Measurements from ENCODE around the gene RAB11FIP4.

The RAB11FIP4 gene

GRCh38 chr17:31575043-31575442 is 183.6 kb downstream of the RAB11FIP4 start:
- H3K9me3 ChIP-seq (ENCODE audit: control insufficient read depth in 2 of 2, low read length in 2 of 2), result no peaks in the 10 kb centered on the region
- H3K9ac ChIP-seq (ENCODE audit: low read length in 2 of 2), result no peak overlapping the region
- H3K27me3 ChIP-seq (ENCODE audit: control insufficient read depth in 1 of 2, insufficient read depth in 2 of 2, low read length in 2 of 2), result no peaks in the 10 kb centered on the region
- no peak overlapping the region for H3K4me3 ChIP-seq (ENCODE audit: low read length in 2 of 2)
- H3K4me1 ChIP-seq (ENCODE audit: control insufficient read depth, insufficient read depth, low read length), result peaks cover 39% of the 10 kb centered on the region
- H3K27ac ChIP-seq (ENCODE audit: low read length), result no peak overlapping the region
- peaks cover 0 to 8% of the 10 kb centered on the region in 2 donors for H3K36me3 ChIP-seq (ENCODE audit: control insufficient read depth in 2 of 2, insufficient read depth in 2 of 2, low read length in 2 of 2)

GRCh38 chr17:31579265-31579664 is 187.8 kb downstream of the RAB11FIP4 start:
- peak overlapping the region; percentile 58 for H3K27ac ChIP-seq (ENCODE audit: low read length)
- peaks cover 0 to 8% of the 10 kb centered on the region in 2 donors for H3K36me3 ChIP-seq (ENCODE audit: control insufficient read depth in 2 of 2, insufficient read depth in 2 of 2, low read length in 2 of 2)
- H3K4me3 ChIP-seq (ENCODE audit: low read length in 2 of 2), result no peak overlapping the region
- H3K27me3 ChIP-seq (ENCODE audit: control insufficient read depth in 1 of 2, insufficient read depth in 2 of 2, low read length in 2 of 2), result no peaks in the 10 kb centered on the region
- no peak overlapping the region for H3K9ac ChIP-seq (ENCODE audit: low read length in 2 of 2)
- no peaks in the 10 kb centered on the region for H3K9me3 ChIP-seq (ENCODE audit: control insufficient read depth in 2 of 2, low read length in 2 of 2)
- H3K4me1 ChIP-seq (ENCODE audit: control insufficient read depth, insufficient read depth, low read length), result peaks cover 36% of the 10 kb centered on the region

GRCh38 chr17:31580316-31580705 is 188.8 kb downstream of the RAB11FIP4 start:
- H3K36me3 ChIP-seq (ENCODE audit: control insufficient read depth in 2 of 2, insufficient read depth in 2 of 2, low read length in 2 of 2), result peaks cover 0 to 8% of the 10 kb centered on the region in 2 donors
- H3K4me3 ChIP-seq (ENCODE audit: low read length in 2 of 2), result no peak overlapping the region
- H3K9ac ChIP-seq (ENCODE audit: low read length in 2 of 2), result peak overlapping the region in 1 of 2 donors; percentile 69
- no peaks in the 10 kb centered on the region for H3K9me3 ChIP-seq (ENCODE audit: control insufficient read depth in 2 of 2, low read length in 2 of 2)
- peaks cover 36% of the 10 kb centered on the region for H3K4me1 ChIP-seq (ENCODE audit: control insufficient read depth, insufficient read depth, low read length)
- H3K27ac ChIP-seq (ENCODE audit: low read length), result peak overlapping the region; percentile 91
- H3K27me3 ChIP-seq (ENCODE audit: control insufficient read depth in 1 of 2, insufficient read depth in 2 of 2, low read length in 2 of 2), result no peaks in the 10 kb centered on the region

- peak overlapping the region; percentile 91 for H3K27ac ChIP-seq (ENCODE audit: low read length)
- peaks cover 0 to 8% of the 10 kb centered on the region in 2 donors for H3K36me3 ChIP-seq (ENCODE audit: control insufficient read depth in 2 of 2, insufficient read depth in 2 of 2, low read length in 2 of 2)
- H3K9ac ChIP-seq (ENCODE audit: low read length in 2 of 2), result peak overlapping the region; percentile 68 to 69
- peak overlapping the region; percentile 19 to 54 for H3K4me3 ChIP-seq (ENCODE audit: low read length in 2 of 2)
- H3K9me3 ChIP-seq (ENCODE audit: control insufficient read depth in 2 of 2, low read length in 2 of 2), result no peaks in the 10 kb centered on the region
- H3K4me1 ChIP-seq (ENCODE audit: control insufficient read depth, insufficient read depth, low read length), result peaks cover 36% of the 10 kb centered on the region
- no peaks in the 10 kb centered on the region for H3K27me3 ChIP-seq (ENCODE audit: control insufficient read depth in 1 of 2, insufficient read depth in 2 of 2, low read length in 2 of 2)
Measured at GRCh38 chr17:31580706-31581490, 189.4 kb downstream of the RAB11FIP4 start.

GRCh38 chr17:31581491-31581890 is 190.0 kb downstream of the RAB11FIP4 start:
- Histone ChIP-seq H3K4me1 (ENCODE audit: control insufficient read depth, insufficient read depth, low read length) (peaks cover 36% of the 10 kb centered on the region), H3K9me3 (ENCODE audit: control insufficient read depth in 2 of 2, low read length in 2 of 2) (no peaks in the 10 kb centered on the region), H3K9ac (ENCODE audit: low read length in 2 of 2) (peak overlapping the region; percentile 68 to 69), H3K27ac (ENCODE audit: low read length) (peak overlapping the region; percentile 91), H3K4me3 (ENCODE audit: low read length in 2 of 2) (peak overlapping the region; percentile 50 to 54), H3K36me3 (ENCODE audit: control insufficient read depth in 2 of 2, insufficient read depth in 2 of 2, low read length in 2 of 2) (peaks cover 0 to 4% of the 10 kb centered on the region in 2 donors), H3K27me3 (ENCODE audit: control insufficient read depth in 1 of 2, insufficient read depth in 2 of 2, low read length in 2 of 2) (no peaks in the 10 kb centered on the region)

- Histone ChIP-seq H3K36me3 (ENCODE audit: control insufficient read depth in 2 of 2, insufficient read depth in 2 of 2, low read length in 2 of 2) (peaks cover 0 to 4% of the 10 kb centered on the region in 2 donors), H3K9ac (ENCODE audit: low read length in 2 of 2) (peak overlapping the region; percentile 68 to 69), H3K27me3 (ENCODE audit: control insufficient read depth in 1 of 2, insufficient read depth in 2 of 2, low read length in 2 of 2) (no peaks in the 10 kb centered on the region), H3K27ac (ENCODE audit: low read length) (peak overlapping the region; percentile 91), H3K9me3 (ENCODE audit: control insufficient read depth in 2 of 2, low read length in 2 of 2) (no peaks in the 10 kb centered on the region), H3K4me1 (ENCODE audit: control insufficient read depth, insufficient read depth, low read length) (peaks cover 41% of the 10 kb centered on the region), H3K4me3 (ENCODE audit: low read length in 2 of 2) (peak overlapping the region; percentile 50 to 54)
Measured at GRCh38 chr17:31582151-31582907, 190.9 kb downstream of the RAB11FIP4 start.

- H3K9me3 ChIP-seq (ENCODE audit: control insufficient read depth in 2 of 2, low read length in 2 of 2), result no peaks in the 10 kb centered on the region
- H3K27ac ChIP-seq (ENCODE audit: low read length), result no peak overlapping the region
- no peaks in the 10 kb centered on the region for H3K36me3 ChIP-seq (ENCODE audit: control insufficient read depth in 2 of 2, insufficient read depth in 2 of 2, low read length in 2 of 2)
- H3K4me3 ChIP-seq (ENCODE audit: low read length in 2 of 2), result no peak overlapping the region
- no peaks in the 10 kb centered on the region for H3K27me3 ChIP-seq (ENCODE audit: control insufficient read depth in 1 of 2, insufficient read depth in 2 of 2, low read length in 2 of 2)
- no peak overlapping the region for H3K9ac ChIP-seq (ENCODE audit: low read length in 2 of 2)
- peaks cover 42% of the 10 kb centered on the region for H3K4me1 ChIP-seq (ENCODE audit: control insufficient read depth, insufficient read depth, low read length)
Measured at GRCh38 chr17:31583772-31584356, 192.4 kb downstream of the RAB11FIP4 start.

- no peaks in the 10 kb centered on the region for H3K36me3 ChIP-seq (ENCODE audit: control insufficient read depth in 2 of 2, insufficient read depth in 2 of 2, low read length in 2 of 2)
- H3K9ac ChIP-seq (ENCODE audit: low read length in 2 of 2), result no peak overlapping the region
- no peak overlapping the region for H3K4me3 ChIP-seq (ENCODE audit: low read length in 2 of 2)
- no peak overlapping the region for H3K27ac ChIP-seq (ENCODE audit: low read length)
- no peaks in the 10 kb centered on the region for H3K27me3 ChIP-seq (ENCODE audit: control insufficient read depth in 1 of 2, insufficient read depth in 2 of 2, low read length in 2 of 2)
- no peaks in the 10 kb centered on the region for H3K9me3 ChIP-seq (ENCODE audit: control insufficient read depth in 2 of 2, low read length in 2 of 2)
- H3K4me1 ChIP-seq (ENCODE audit: control insufficient read depth, insufficient read depth, low read length), result peaks cover 34% of the 10 kb centered on the region
Measured at GRCh38 chr17:31584438-31585279, 193.2 kb downstream of the RAB11FIP4 start.

GRCh38 chr17:31585280-31585630 is 193.8 kb downstream of the RAB11FIP4 start:
- no peak overlapping the region for H3K4me3 ChIP-seq (ENCODE audit: low read length in 2 of 2)
- no peak overlapping the region for H3K9ac ChIP-seq (ENCODE audit: low read length in 2 of 2)
- H3K27ac ChIP-seq (ENCODE audit: low read length), result no peak overlapping the region
- no peaks in the 10 kb centered on the region for H3K9me3 ChIP-seq (ENCODE audit: control insufficient read depth in 2 of 2, low read length in 2 of 2)
- H3K36me3 ChIP-seq (ENCODE audit: control insufficient read depth in 2 of 2, insufficient read depth in 2 of 2, low read length in 2 of 2), result no peaks in the 10 kb centered on the region
- peaks cover 31% of the 10 kb centered on the region for H3K4me1 ChIP-seq (ENCODE audit: control insufficient read depth, insufficient read depth, low read length)
- H3K27me3 ChIP-seq (ENCODE audit: control insufficient read depth in 1 of 2, insufficient read depth in 2 of 2, low read length in 2 of 2), result no peaks in the 10 kb centered on the region

- no peak overlapping the region for H3K9ac ChIP-seq (ENCODE audit: low read length in 2 of 2)
- no peaks in the 10 kb centered on the region for H3K27me3 ChIP-seq (ENCODE audit: control insufficient read depth in 1 of 2, insufficient read depth in 2 of 2, low read length in 2 of 2)
- no peaks in the 10 kb centered on the region for H3K9me3 ChIP-seq (ENCODE audit: control insufficient read depth in 2 of 2, low read length in 2 of 2)
- H3K4me1 ChIP-seq (ENCODE audit: control insufficient read depth, insufficient read depth, low read length), result peaks cover 14% of the 10 kb centered on the region
- no peak overlapping the region for H3K4me3 ChIP-seq (ENCODE audit: low read length in 2 of 2)
- H3K27ac ChIP-seq (ENCODE audit: low read length), result no peak overlapping the region
- peaks cover 0 to 6% of the 10 kb centered on the region in 2 donors for H3K36me3 ChIP-seq (ENCODE audit: control insufficient read depth in 2 of 2, insufficient read depth in 2 of 2, low read length in 2 of 2)
Measured at GRCh38 chr17:31586946-31587345, 195.5 kb downstream of the RAB11FIP4 start.
